RWPE2 (cell line): Measurements from ENCODE around the gene HBQ1.
"Not testable (repeated sequence)": the region's sequence is repeated elsewhere in the genome, so short reads cannot be mapped to it uniquely, and the experiment has no call there.

Source experiments
- ATAC-seq: fragments of 200-7000 bp; cut with Tn5 transposase; 3 replicates; pipeline ENCODE4 v1.9.1; 2021; ENCODE audit warnings: low read depth
- DNase-seq: peaks from one replicate; pipeline ENCODE4 v3.0.0-alpha.2; 2020; ENCODE audit warnings: low spot score
- H3K27ac ChIP-seq: fragments of 450-650 bp; 2 replicates; pipeline ENCODE4 v1.5.1; 2017; ENCODE audit warnings: mild to moderate bottlenecking; ENCODE audit not compliant: poor library complexity, severe bottlenecking
- H3K27me3 ChIP-seq: fragments of 250-450 bp; sonication (Bioruptor Pico); 2 replicates; pipeline ENCODE4 v1.5.1; 2021; ENCODE audit warnings: mild to moderate bottlenecking, moderate library complexity; ENCODE audit not compliant: insufficient read depth, poor library complexity, severe bottlenecking
- H3K36me3 ChIP-seq: fragments of 250-450 bp; sonication (Bioruptor Pico); 2 replicates; pipeline ENCODE4 v1.5.1; 2020; ENCODE audit warnings: low read depth, mild to moderate bottlenecking, moderate library complexity
- H3K4me1 ChIP-seq: fragments of 250-450 bp; sonication (Bioruptor Pico); 2 replicates; pipeline ENCODE4 v1.5.1; 2021; ENCODE audit warnings: mild to moderate bottlenecking, moderate library complexity; ENCODE audit not compliant: insufficient read depth, poor library complexity, severe bottlenecking
- H3K4me3 ChIP-seq: fragments of 250-450 bp; sonication (Bioruptor Pico); 2 replicates; pipeline ENCODE4 v1.5.1; 2021; ENCODE audit warnings: mild to moderate bottlenecking, moderate library complexity; ENCODE audit not compliant: severe bottlenecking
- H3K9me3 ChIP-seq: fragments of 250-450 bp; sonication (Bioruptor Pico); 2 replicates; pipeline ENCODE4 v1.5.1; 2021; ENCODE audit warnings: mild to moderate bottlenecking, moderate library complexity; ENCODE audit not compliant: severe bottlenecking
- CTCF ChIP-seq: fragments of 450-650 bp; IDR thresholded peaks from one replicate; pipeline ENCODE4 v1.5.1; 2017; ENCODE audit warnings: mild to moderate bottlenecking, moderate library complexity; ENCODE audit not compliant: poor library complexity, severe bottlenecking

HBQ1 gene

GRCh38 chr16:154217-155030 is 25.8 kb upstream of the HBQ1 start:
- Histone ChIP-seq H3K27ac (no peak overlapping the region), H3K27me3 (no peaks in the 10 kb centered on the region), H3K36me3 (no peaks in the 10 kb centered on the region), H3K4me1 (no peaks in the 10 kb centered on the region), H3K9me3 (no peaks in the 10 kb centered on the region), H3K4me3 (peak overlapping the region; percentile 39)
- no peak for TF ChIP-seq CTCF
- DNase-seq = no peak
- peak; percentile 62 for ATAC-seq

GRCh38 chr16:155031-155398 is 25.2 kb upstream of the HBQ1 start:
- peak overlapping the region; percentile 39 for H3K4me3 ChIP-seq

GRCh38 chr16:159136-159849 is 21.0 kb upstream of the HBQ1 start:
- H3K27ac ChIP-seq = no peak overlapping the region
- no peaks in the 10 kb centered on the region for H3K4me1 ChIP-seq
- H3K9me3 ChIP-seq = no peaks in the 10 kb centered on the region
- no peak for TF ChIP-seq CTCF
- peak; percentile 15; the same call in 1 of the 3 replicates for ATAC-seq
- no peak overlapping the region for H3K4me3 ChIP-seq
- no peaks in the 10 kb centered on the region for H3K27me3 ChIP-seq
- DNase-seq = no peak
- H3K36me3 ChIP-seq = no peaks in the 10 kb centered on the region

More at GRCh38 chr16:155031-155398, 25.2 kb upstream of the HBQ1 start:
- no peak for DNase-seq
- no peak for ATAC-seq
- Histone ChIP-seq H3K27ac (no peak overlapping the region), H3K4me1 (no peaks in the 10 kb centered on the region), H3K36me3 (no peaks in the 10 kb centered on the region), H3K9me3 (no peaks in the 10 kb centered on the region), H3K27me3 (no peaks in the 10 kb centered on the region)
- no peak for TF ChIP-seq CTCF

- ATAC-seq, H3K27me3 ChIP-seq, H3K36me3 ChIP-seq, H3K27ac ChIP-seq, H3K9me3 ChIP-seq, H3K4me3 ChIP-seq, DNase-seq, H3K4me1 ChIP-seq: not testable (repeated sequence)
These were observed 20.0 kb upstream of the HBQ1 start for GRCh38 chr16:160242-160641.

- ATAC-seq (no peak), DNase-seq (no peak)
- Histone ChIP-seq H3K4me3 (no peak overlapping the region), H3K27ac (no peak overlapping the region), H3K4me1 (no peaks in the 10 kb centered on the region), H3K9me3 (no peaks in the 10 kb centered on the region), H3K27me3 (peaks cover 9% of the 10 kb centered on the region), H3K36me3 (no peaks in the 10 kb centered on the region)
- no peak for TF ChIP-seq CTCF
These were observed 19.5 kb upstream of the HBQ1 start for GRCh38 chr16:160691-161190.
